Ishikawa (cell line): Measurements from ENCODE around the gene TOR4A.

Experiments
- CEBPB ChIP-seq: IDR thresholded peaks from 2 replicates; pipeline ENCODE4 v1.6.1; 2012
- CREB1 ChIP-seq: IDR thresholded peaks from 2 replicates; pipeline ENCODE4 v1.6.1; 2012; ENCODE audit warnings: low read depth
- EGR1 ChIP-seq: IDR thresholded peaks from 2 replicates; pipeline ENCODE4 v1.6.1; 2012
- EP300 ChIP-seq: IDR thresholded peaks from 2 replicates; pipeline ENCODE4 v1.6.1; 2012; ENCODE audit warnings: borderline replicate concordance
- FOXM1 ChIP-seq: IDR thresholded peaks from 2 replicates; pipeline ENCODE4 v1.6.1; 2012; ENCODE audit warnings: low read depth, borderline replicate concordance
- NFIC ChIP-seq: IDR thresholded peaks from 2 replicates; pipeline ENCODE4 v1.6.1; 2012
- RAD21 ChIP-seq: IDR thresholded peaks from 2 replicates; pipeline ENCODE4 v1.6.1; 2012; ENCODE audit warnings: low read depth
- TAF1 ChIP-seq: IDR thresholded peaks from 2 replicates; pipeline ENCODE4 v1.6.1; 2012; ENCODE audit warnings: low read depth, mild to moderate bottlenecking
- TCF12 ChIP-seq: IDR thresholded peaks from 2 replicates; pipeline ENCODE4 v1.6.1; 2012; ENCODE audit warnings: low read depth
- TEAD4 ChIP-seq: IDR thresholded peaks from 2 replicates; pipeline ENCODE4 v1.6.1; 2012
- YY1 ChIP-seq: IDR thresholded peaks from 2 replicates; pipeline ENCODE4 v1.6.1; 2012; ENCODE audit warnings: low read depth
- TF ChIP-seq, protein P1 (sequence below): IDR thresholded peaks from 2 replicates; pipeline ENCODE4 v1.6.1; 2012
- TF ChIP-seq, protein P2 (sequence below): IDR thresholded peaks from 2 replicates; pipeline ENCODE4 v1.6.1; 2012

DNA sequence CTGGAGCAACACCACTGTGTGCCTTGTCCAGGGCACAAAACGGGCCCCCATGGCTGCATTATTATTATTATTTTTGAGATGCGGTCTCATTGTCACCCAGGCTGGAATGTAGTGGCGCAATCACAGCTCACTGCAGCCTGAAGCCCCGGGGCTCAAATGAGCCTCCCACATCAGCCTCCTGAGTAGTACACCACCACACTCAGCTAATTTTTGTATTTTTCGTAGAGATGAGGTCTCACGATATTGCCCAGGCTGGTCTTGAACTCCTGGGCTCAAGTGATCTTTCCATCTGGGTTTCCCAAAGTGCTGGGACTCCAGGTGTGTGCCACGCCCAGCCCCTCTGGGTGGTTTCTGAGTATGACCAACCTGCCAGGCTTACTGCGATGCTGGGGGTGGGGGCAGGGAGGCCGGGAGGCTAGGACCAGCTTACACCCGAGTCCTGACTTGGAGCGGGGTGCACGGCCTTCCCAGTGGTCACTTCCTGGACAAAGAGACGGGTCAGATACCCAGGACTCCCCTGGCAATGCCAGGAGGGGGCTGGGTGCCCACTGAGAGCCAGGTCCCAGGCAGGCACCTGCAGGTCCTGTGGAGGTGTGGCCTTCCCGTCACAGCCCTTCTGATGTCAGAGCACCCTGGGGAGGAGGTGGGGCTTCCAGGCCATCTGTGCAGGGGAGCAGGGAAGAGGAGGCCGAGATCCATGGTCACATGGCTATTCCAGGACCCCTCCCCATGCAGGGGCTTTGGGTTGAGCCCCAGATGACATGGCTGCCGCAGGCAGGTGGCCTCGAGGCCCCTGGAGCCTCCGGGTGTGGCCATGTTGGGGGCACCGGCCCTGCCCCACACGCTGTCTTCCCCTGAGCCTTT lies 32.9 kb downstream of the TOR4A start:
- TF ChIP-seq RAD21 (no peak), NFIC (no peak), YY1 (no peak), EP300 (no peak), CREB1 (no peak), FOXM1 (no peak), TAF1 (no peak), TEAD4 (no peak), TCF12 (no peak), CEBPB (no peak), EGR1 (no peak)
- TF ChIP-seq, protein P1, sequence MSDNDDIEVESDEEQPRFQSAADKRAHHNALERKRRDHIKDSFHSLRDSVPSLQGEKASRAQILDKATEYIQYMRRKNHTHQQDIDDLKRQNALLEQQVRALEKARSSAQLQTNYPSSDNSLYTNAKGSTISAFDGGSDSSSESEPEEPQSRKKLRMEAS: no peak
- TF ChIP-seq, protein P2, sequence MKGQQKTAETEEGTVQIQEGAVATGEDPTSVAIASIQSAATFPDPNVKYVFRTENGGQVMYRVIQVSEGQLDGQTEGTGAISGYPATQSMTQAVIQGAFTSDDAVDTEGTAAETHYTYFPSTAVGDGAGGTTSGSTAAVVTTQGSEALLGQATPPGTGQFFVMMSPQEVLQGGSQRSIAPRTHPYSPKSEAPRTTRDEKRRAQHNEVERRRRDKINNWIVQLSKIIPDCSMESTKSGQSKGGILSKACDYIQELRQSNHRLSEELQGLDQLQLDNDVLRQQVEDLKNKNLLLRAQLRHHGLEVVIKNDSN: peak; percentile 33; the same call in 1 of the 2 replicates
